Renal cortical epithelial cell (primary cell): ENCODE measurements around the gene SLC29A1. TPM values are rescaled to one million over a fixed set of nuclear protein-coding genes. Genes with fewer than 3 reads are reported as not detected.

Experiments used
- DNase-seq: peaks from one replicate; pipeline ENCODE4 v3.0.0-alpha.2; 2011; ENCODE audit warnings: low read depth
- total RNA-seq: library from RNA; depleted of rRNA; stranded (reverse); fragments of >200 nt; gene quantifications from 2 replicates; pipeline ENCODE4 v1.2.3, GENCODE V29; 2014

Gene SLC29A1
- total RNA-seq, 1 donor from 2014 or later = 15.3 TPM

- peak; percentile 46 for DNase-seq
These were observed 44.8 kb downstream of the SLC29A1 start for GRCh38 chr6:44268095-44268628.

- no peak for DNase-seq
These were observed 46.0 kb downstream of the SLC29A1 start for GRCh38 chr6:44269178-44269920.

GRCh38 chr6:44269921-44270525 lies 46.6 kb downstream of the SLC29A1 start, which contains the start of gene TMEM151B:
TMEM151B (plus strand) TSS chr6:44270450; CDS start chr6:44270743, 293 bp downstream.
- no peak for DNase-seq

GRCh38 chr6:44270526-44271405 lies 47.4 kb downstream of the SLC29A1 start:
- DNase-seq = no peak

- no peak for DNase-seq
These were observed 48.0 kb downstream of the SLC29A1 start for GRCh38 chr6:44271406-44271723.

GRCh38 chr6:44271914-44272313 lies 48.5 kb downstream of the SLC29A1 start:
- DNase-seq = no peak

GRCh38 chr6:44272529-44272928 lies 49.1 kb downstream of the SLC29A1 start:
- no peak for DNase-seq

GRCh38 chr6:44272999-44273566 lies 49.7 kb downstream of the SLC29A1 start:
- no peak for DNase-seq

- DNase-seq = no peak
These were observed 50.2 kb downstream of the SLC29A1 start for GRCh38 chr6:44273617-44274016.

- no peak for DNase-seq
These were observed 51.9 kb downstream of the SLC29A1 start for GRCh38 chr6:44275271-44275748.

- no peak for DNase-seq
These were observed 52.6 kb downstream of the SLC29A1 start for GRCh38 chr6:44275749-44276648.

- no peak for DNase-seq
These were observed 53.6 kb downstream of the SLC29A1 start for GRCh38 chr6:44276667-44277640.

- DNase-seq = no peak
These were observed 54.4 kb downstream of the SLC29A1 start for GRCh38 chr6:44277763-44278162.

- no peak for DNase-seq
These were observed 54.9 kb downstream of the SLC29A1 start for GRCh38 chr6:44278315-44278714.

- no peak for DNase-seq
These were observed 55.6 kb downstream of the SLC29A1 start for GRCh38 chr6:44278774-44279697.
